Bronchial epithelial cell (primary cell): ENCODE measurements around the gene KLK7. TPM values are rescaled to one million over a fixed set of nuclear protein-coding genes. Genes with fewer than 3 reads are reported as not detected.

ENCODE experiments used
- DNase-seq: peaks from one replicate; pipeline ENCODE4 v3.0.0-alpha.2; 2010; ENCODE audit warnings: low read depth
- FAIRE-seq: peaks from 2 replicates; lab custom pipeline; 2011; peaks lifted over from hg19 to GRCh38; lab: Jason Lieb, UNC
- H3K27me3 ChIP-seq: 2 replicates; pipeline ENCODE4 v1.5.1; 2011; ENCODE audit warnings: low read length; ENCODE audit not compliant: control insufficient read depth, insufficient read depth
- H3K36me3 ChIP-seq: 2 replicates; pipeline ENCODE4 v1.5.1; 2011; ENCODE audit warnings: low read length; ENCODE audit not compliant: control insufficient read depth, insufficient read depth
- H3K4me3 ChIP-seq: 2 replicates; pipeline ENCODE4 v1.5.1; 2011; ENCODE audit warnings: mild to moderate bottlenecking, low read depth, low read length, control low read depth
- total RNA-seq: library from RNA; depleted of rRNA; stranded (reverse); fragments of >200 nt; gene quantifications from 2 replicates; pipeline ENCODE4 v1.2.1, GENCODE V29; 2014
- TF ChIP-seq, protein P1 (sequence below): IDR thresholded peaks from 2 replicates; pipeline ENCODE4 v1.5.1; 2011; ENCODE audit warnings: mild to moderate bottlenecking, moderate library complexity, low read length, control low read depth, inconsistent platforms; ENCODE audit not compliant: insufficient read depth, severe bottlenecking

Gene KLK7
- total RNA-seq, 1 donor from 2014 or later, result 3.9 TPM

DNA sequence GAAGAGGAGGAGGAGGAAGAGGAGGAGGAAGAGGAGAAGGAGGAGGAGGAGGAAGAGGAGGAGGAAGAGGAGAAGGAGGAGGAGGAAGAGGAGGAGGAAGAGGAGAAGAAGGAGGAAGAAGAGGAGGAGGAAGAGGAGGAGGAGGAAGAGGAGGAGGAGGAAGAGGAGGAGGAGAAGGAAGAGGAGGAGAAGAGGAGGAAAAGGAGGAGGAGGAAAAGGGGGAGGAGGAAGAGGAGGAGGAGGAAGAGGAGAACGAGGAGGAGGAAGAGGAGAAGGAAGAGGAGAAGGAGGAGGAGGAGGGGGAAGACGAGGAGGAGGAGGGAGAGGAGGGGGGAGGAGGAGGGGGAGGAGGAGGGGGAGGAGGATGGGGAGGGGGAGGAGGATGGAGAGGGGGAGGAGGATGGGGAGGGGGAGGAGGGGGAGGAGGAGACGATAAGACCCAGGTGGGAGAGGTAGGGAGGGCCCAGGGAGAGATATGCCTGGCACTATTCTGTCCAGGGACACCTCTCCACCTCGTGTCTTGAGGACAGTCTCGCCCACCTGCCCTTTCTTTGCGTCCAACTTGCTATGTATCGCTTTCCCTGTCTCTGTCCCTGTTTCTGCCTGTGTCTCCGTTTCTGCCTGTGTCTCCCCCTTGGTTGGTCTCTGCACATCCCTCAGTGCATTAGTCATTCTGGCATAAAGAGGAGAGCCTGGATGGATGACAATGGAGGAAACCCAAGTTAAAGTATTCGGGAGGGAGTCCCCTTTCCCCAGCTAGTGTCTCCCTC is 23.8 kb downstream of the KLK7 start:
- Histone ChIP-seq H3K36me3 (no peaks in the 10 kb centered on the region), H3K27me3 (peaks cover 2% of the 10 kb centered on the region), H3K4me3 (no peak overlapping the region)
- TF ChIP-seq, protein P1, sequence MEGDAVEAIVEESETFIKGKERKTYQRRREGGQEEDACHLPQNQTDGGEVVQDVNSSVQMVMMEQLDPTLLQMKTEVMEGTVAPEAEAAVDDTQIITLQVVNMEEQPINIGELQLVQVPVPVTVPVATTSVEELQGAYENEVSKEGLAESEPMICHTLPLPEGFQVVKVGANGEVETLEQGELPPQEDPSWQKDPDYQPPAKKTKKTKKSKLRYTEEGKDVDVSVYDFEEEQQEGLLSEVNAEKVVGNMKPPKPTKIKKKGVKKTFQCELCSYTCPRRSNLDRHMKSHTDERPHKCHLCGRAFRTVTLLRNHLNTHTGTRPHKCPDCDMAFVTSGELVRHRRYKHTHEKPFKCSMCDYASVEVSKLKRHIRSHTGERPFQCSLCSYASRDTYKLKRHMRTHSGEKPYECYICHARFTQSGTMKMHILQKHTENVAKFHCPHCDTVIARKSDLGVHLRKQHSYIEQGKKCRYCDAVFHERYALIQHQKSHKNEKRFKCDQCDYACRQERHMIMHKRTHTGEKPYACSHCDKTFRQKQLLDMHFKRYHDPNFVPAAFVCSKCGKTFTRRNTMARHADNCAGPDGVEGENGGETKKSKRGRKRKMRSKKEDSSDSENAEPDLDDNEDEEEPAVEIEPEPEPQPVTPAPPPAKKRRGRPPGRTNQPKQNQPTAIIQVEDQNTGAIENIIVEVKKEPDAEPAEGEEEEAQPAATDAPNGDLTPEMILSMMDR, result no peak
- DNase-seq (no peak), FAIRE-seq (no peak)

DNA sequence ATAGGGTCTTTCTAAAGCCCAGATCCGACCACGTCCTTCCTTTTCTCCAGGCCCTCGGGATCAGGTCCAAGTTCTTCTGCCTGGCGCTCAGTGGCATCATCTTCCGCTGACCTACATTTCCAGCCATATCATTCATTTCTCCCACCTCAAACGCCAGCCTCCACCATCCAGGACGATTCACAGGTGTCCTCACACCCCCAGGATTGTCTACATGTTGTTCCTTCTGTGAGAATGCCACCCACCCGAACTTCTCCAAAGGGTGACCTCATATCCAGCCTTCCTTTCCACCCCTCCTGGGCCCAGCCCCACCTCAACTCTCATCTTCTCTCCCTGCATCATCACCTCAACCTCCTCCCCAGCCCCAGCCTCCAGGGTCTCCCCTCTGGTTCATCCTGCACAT is 26.1 kb downstream of the KLK7 start:
- H3K4me3 ChIP-seq, result no peak overlapping the region
- H3K27me3 ChIP-seq, result peaks cover 2% of the 10 kb centered on the region
- no peaks in the 10 kb centered on the region for H3K36me3 ChIP-seq
- DNase-seq, result no peak
- TF ChIP-seq, protein P1, result no peak
- peak; percentile 62 for FAIRE-seq

DNA sequence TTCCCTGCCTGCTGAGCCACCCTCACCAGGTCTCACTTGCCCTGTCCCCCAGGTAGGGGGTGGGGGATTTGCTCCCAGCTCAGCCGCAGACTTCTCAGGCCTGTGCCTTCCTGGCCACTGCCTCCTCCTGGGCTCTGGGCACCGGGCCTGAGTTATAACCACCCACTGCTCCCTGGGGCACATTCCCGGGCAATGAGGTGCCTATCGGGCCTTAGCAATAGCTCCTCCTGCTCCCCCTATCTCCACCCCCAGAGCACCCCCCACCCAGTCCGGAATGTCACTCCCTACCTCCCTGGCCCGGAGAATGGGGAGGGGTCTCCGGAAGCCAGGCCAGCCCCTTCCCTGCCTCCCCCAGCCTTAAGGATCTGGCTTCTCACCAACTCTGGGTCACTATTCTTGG is 30.8 kb downstream of the KLK7 start, which contains the start of gene KLK5:
KLK5 (minus strand) TSS at position 129 of the 400 bp plus-strand sequence. CDS start 381 bp downstream, outside the sequence.
- TF ChIP-seq, protein P1, result no peak
- Histone ChIP-seq H3K27me3 (no peaks in the 10 kb centered on the region), H3K4me3 (no peak within 1 kb of the TSS), H3K36me3 (no peaks in the 10 kb centered on the region)
- FAIRE-seq (no peak), DNase-seq (peak; percentile 39)

DNA sequence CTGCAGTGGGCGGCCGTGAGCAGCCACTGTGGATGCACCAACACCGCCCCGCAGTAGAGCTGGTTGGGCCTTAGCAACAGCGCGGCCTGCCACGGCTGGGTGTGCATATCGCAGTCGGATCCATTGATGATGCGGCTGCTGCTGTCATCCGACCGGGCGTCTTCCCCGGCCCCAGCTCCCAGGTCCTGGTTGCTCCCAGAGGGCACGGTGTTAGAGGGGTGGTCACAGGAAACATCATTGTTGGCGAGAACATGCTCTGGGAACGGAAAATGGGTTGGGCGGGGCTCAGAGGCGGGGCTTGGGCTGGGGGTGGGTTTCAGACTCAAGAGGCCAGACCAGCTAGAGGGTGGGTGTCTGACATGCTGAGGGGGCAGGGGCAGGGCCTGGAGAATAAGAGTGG is 33.9 kb downstream of the KLK7 start:
- TF ChIP-seq, protein P1, result no peak

DNA sequence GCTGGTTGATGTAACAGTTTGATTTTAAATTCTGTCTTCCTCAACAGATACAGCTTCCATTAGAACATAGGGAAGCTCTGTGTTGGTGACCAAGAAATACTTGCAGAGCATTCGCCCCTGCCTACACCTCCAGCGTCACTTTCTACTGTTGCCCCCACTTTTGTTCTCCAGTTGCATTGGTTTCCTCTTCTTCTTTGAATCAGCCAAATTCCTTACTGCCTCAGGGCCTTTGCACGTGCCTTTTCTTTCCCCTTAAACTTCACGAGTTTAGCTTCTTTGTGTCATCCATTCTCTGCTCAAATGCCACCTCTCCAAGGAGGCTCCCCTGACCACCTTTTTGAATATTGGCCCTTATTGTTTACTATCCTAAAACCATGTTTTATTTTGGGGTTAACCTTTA is 36.6 kb downstream of the KLK7 start:
- Histone ChIP-seq H3K36me3 (no peaks in the 10 kb centered on the region), H3K27me3 (no peaks in the 10 kb centered on the region), H3K4me3 (no peak overlapping the region)
- DNase-seq, result no peak
- FAIRE-seq, result no peak
- TF ChIP-seq, protein P1, result no peak

More for the DNA sequence above, 33.9 kb downstream of the KLK7 start:
- FAIRE-seq, result no peak
- Histone ChIP-seq H3K27me3 (no peaks in the 10 kb centered on the region), H3K4me3 (no peak overlapping the region), H3K36me3 (no peaks in the 10 kb centered on the region)
- DNase-seq, result no peak

DNA sequence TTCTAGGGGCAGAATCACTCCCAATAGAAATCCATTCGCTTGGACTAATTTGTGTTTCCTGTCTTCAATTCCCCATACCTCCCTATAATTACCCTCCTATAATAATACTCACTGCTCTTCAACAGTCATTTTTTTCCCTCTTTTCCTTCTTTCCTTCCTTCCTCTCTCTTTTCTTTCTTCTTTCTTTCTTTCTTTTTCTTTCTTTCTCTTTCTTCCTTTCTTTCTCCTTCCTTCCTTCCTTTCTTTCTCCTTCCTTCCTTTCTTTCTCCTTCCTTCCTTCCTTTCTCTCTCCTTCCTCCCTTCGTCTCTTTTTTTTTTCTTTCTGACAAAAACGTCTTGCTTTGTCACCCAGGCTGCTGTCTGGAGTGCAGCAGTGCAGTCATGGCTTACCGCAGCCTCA is 38.9 kb downstream of the KLK7 start:
- no peak for FAIRE-seq
- Histone ChIP-seq H3K4me3 (no peak overlapping the region), H3K27me3 (no peaks in the 10 kb centered on the region), H3K36me3 (no peaks in the 10 kb centered on the region)
- TF ChIP-seq, protein P1, result no peak
- no peak for DNase-seq
